H1 (cell line): ENCODE measurements around the gene PSTK. TPM values are rescaled to one million over a fixed set of nuclear protein-coding genes. Genes with fewer than 3 reads are reported as not detected.

Experiments
- BRCA1 ChIP-seq: IDR thresholded peaks from 2 replicates; pipeline ENCODE4 v1.6.1; 2012; ENCODE audit warnings: low read depth, low read length, improper control_type of control experiment
- CHD1 ChIP-seq: IDR thresholded peaks from 2 replicates; pipeline ENCODE4 v1.6.1; 2012; ENCODE audit warnings: low read depth, low read length, improper control_type of control experiment
- CHD2 ChIP-seq: IDR thresholded peaks from 2 replicates; pipeline ENCODE4 v1.6.1; 2012; ENCODE audit warnings: low read length, improper control_type of control experiment
- CREB1 ChIP-seq: IDR thresholded peaks from 2 replicates; pipeline ENCODE4 v1.6.1; 2012; ENCODE audit warnings: inconsistent platforms
- E2F6 ChIP-seq: IDR thresholded peaks from 2 replicates; pipeline ENCODE4 v1.6.1; 2012; ENCODE audit warnings: inconsistent platforms
- EP300 ChIP-seq, 2 experiments: IDR thresholded peaks; 1 replicate in 1 of 2; 2 replicates in 1 of 2; pipeline ENCODE4 v1.6.1; 2011 to 2012; ENCODE audit warnings: low read depth in 2 of 2, low read length in 2 of 2, mild to moderate bottlenecking in 2 of 2, borderline replicate concordance in 1 of 2, inconsistent platforms in 1 of 2, moderate library complexity in 1 of 2
- GABPA ChIP-seq: IDR thresholded peaks from 2 replicates; pipeline ENCODE4 v1.6.1; 2011; ENCODE audit warnings: mild to moderate bottlenecking, low read length, moderate library complexity, borderline replicate concordance; ENCODE audit not compliant: insufficient read depth
- HDAC2 ChIP-seq, 2 experiments: fragments of 300-600 bp in 1 of 2; sonication (generic) in 1 of 2; IDR thresholded peaks; 2 replicates each; pipeline ENCODE4 v1.6.1; 2011 to 2012; ENCODE audit warnings: low read depth in 2 of 2, low read length in 2 of 2, mild to moderate bottlenecking in 2 of 2, moderate library complexity in 2 of 2, borderline replicate concordance in 1 of 2, inconsistent platforms in 1 of 2
- HDAC6 ChIP-seq: IDR thresholded peaks from one replicate; pipeline ENCODE4 v1.7.1; 2012; ENCODE audit warnings: low read depth, mild to moderate bottlenecking, inconsistent platforms, low read length, moderate library complexity
- JUND ChIP-seq: IDR thresholded peaks from 2 replicates; pipeline ENCODE4 v1.6.1; 2011; ENCODE audit warnings: mild to moderate bottlenecking, improper control_type of control experiment, low read length
- MAFK ChIP-seq: IDR thresholded peaks from 2 replicates; pipeline ENCODE4 v1.6.1; 2012; ENCODE audit warnings: low read depth, mild to moderate bottlenecking, improper control_type of control experiment, low read length
- NANOG ChIP-seq: IDR thresholded peaks from 2 replicates; pipeline ENCODE4 v1.6.1; 2011; ENCODE audit warnings: low read length, low read depth, mild to moderate bottlenecking, inconsistent platforms; ENCODE audit not compliant: insufficient read depth, poor library complexity, severe bottlenecking
- POU5F1 ChIP-seq: IDR thresholded peaks from 2 replicates; pipeline ENCODE4 v1.6.1; 2011; ENCODE audit warnings: low read depth, mild to moderate bottlenecking, low read length, moderate library complexity
- RBBP5 ChIP-seq: IDR thresholded peaks from 2 replicates; pipeline ENCODE4 v1.7.1; 2012; ENCODE audit warnings: low read depth, mild to moderate bottlenecking, inconsistent platforms, low read length, moderate library complexity, borderline replicate concordance
- RXRA ChIP-seq: IDR thresholded peaks from 2 replicates; pipeline ENCODE4 v1.6.1; 2011; ENCODE audit warnings: low read depth, mild to moderate bottlenecking, low read length, moderate library complexity; ENCODE audit not compliant: insufficient read depth
- SAP30 ChIP-seq: fragments of 300-600 bp; sonication (generic); IDR thresholded peaks from 2 replicates; pipeline ENCODE4 v1.7.1; 2012; ENCODE audit warnings: low read length, moderate library complexity, mild to moderate bottlenecking, inconsistent platforms; ENCODE audit not compliant: insufficient read depth, insufficient replicate concordance
- SUZ12 ChIP-seq: fragments of 200-600 bp; sonication (generic); IDR thresholded peaks from 2 replicates; pipeline ENCODE4 v1.6.1; 2012; ENCODE audit warnings: mild to moderate bottlenecking, inconsistent platforms, low read length, moderate library complexity, mixed read lengths
- TAF1 ChIP-seq: IDR thresholded peaks from 2 replicates; pipeline ENCODE4 v1.6.1; 2011; ENCODE audit warnings: mild to moderate bottlenecking, low read depth, low read length
- TAF7 ChIP-seq: optimal IDR thresholded peaks from 2 replicates; pipeline ENCODE3; 2011; ENCODE audit warnings: low read depth, mild to moderate bottlenecking, inconsistent platforms, low read length, moderate library complexity, borderline replicate concordance
- TEAD4 ChIP-seq: IDR thresholded peaks from 2 replicates; pipeline ENCODE4 v1.6.1; 2012; ENCODE audit warnings: low read depth, low read length, inconsistent platforms, mixed read lengths
- YY1 ChIP-seq: IDR thresholded peaks from 2 replicates; pipeline ENCODE4 v1.6.1; 2011; ENCODE audit warnings: low read depth, mild to moderate bottlenecking, low read length
- polyA plus RNA-seq, 7 experiments: library from polyadenylated mRNA; depleted of rRNA in 3 of 7; stranded (reverse) in 5 of 7; unstranded in 2 of 7; fragments of >200 nt in 5 of 7; fragments of 200-250 nt in 2 of 7; gene quantifications; 1 replicate in 5 of 7; 2 replicates in 1 of 7; 4 replicates in 1 of 7; pipeline versions ENCODE4 v1.2.1 to v1.2.3, GENCODE V29; 2011 to 2013; ENCODE audit warnings: missing spikeins in 2 of 7, mixed read lengths in 2 of 7
- total RNA-seq: library from RNA; stranded (reverse); fragmentation: NEBNext Ultra II Directional; extraction: Animal tissue kit (Norgen Biotek cat#: 25700); gene quantifications from 2 replicates; pipeline ENCODE4 v1.2.1, GENCODE V29; 2021
- TF ChIP-seq, protein P1 (sequence below): IDR thresholded peaks from 2 replicates; pipeline ENCODE4 v1.6.1; 2011; ENCODE audit warnings: low read length, improper control_type of control experiment

PSTK gene
- total and polyA plus RNA-seq, 2 of the 8 experiments (the other 6 are each of a cell fraction or from before 2014, with no cell fraction given): 4.4 to 6.6 TPM

GRCh38 chr10:123008355-123009104 is 28.3 kb downstream of the PSTK start, which contains the start of the genes ACADSB and IKZF5 (continued):
- no peak for TF ChIP-seq SAP30
- TF ChIP-seq RXRA: no peak
- TF ChIP-seq MAFK: no peak
- TF ChIP-seq GABPA: 0 out of 2 replicates have a peak, but pooled peaks have one; percentile 50
- peak; percentile 89 for TF ChIP-seq TAF1
- TF ChIP-seq, protein P1, sequence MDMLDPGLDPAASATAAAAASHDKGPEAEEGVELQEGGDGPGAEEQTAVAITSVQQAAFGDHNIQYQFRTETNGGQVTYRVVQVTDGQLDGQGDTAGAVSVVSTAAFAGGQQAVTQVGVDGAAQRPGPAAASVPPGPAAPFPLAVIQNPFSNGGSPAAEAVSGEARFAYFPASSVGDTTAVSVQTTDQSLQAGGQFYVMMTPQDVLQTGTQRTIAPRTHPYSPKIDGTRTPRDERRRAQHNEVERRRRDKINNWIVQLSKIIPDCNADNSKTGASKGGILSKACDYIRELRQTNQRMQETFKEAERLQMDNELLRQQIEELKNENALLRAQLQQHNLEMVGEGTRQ: no peak
- peak; percentile 63 for TF ChIP-seq E2F6
- peak; percentile 98 for TF ChIP-seq CHD2
- TF ChIP-seq BRCA1: peak; percentile 92
- TF ChIP-seq YY1: peak; percentile 97
- TF ChIP-seq TEAD4: no peak
- no peak for TF ChIP-seq POU5F1
- TF ChIP-seq CHD1: no peak
- no peak for TF ChIP-seq JUND
- no peak for TF ChIP-seq NANOG
- TF ChIP-seq SUZ12: no peak
- TF ChIP-seq HDAC6: no peak
- TF ChIP-seq CREB1: peak; percentile 79; the same call in 1 of the 2 replicates
- peak; percentile 68 for TF ChIP-seq TAF7
- peak in 1 of 2 experiments; percentile 74; a peak in 1 of 4 replicates for TF ChIP-seq HDAC2 (IDR thresholded peaks at IDR 0.05; ENCODE audit: borderline replicate concordance in 1 of 2, low read depth in 2 of 2, low read length in 2 of 2)
- peak; percentile 95; the same call in 1 of the 2 replicates for TF ChIP-seq RBBP5
- peak in 1 of 2 experiments; percentile 52; a peak in 1 of 3 replicates for TF ChIP-seq EP300 (IDR thresholded peaks at IDR 0.05; ENCODE audit: borderline replicate concordance in 1 of 2, low read depth in 2 of 2, low read length in 2 of 2)
